H9 (cell line): ENCODE data around the gene CD300C. TPM values are rescaled to one million over a fixed set of nuclear protein-coding genes. Genes with fewer than 3 reads are reported as not detected.
A peak's percentile ranks its signal among the peaks of the same experiment; 100 is the strongest.

Experiments used
- DNase-seq: peaks from one replicate; pipeline ENCODE4 v3.0.0-alpha.2; 2017
- H2AFZ ChIP-seq: one replicate; pipeline ENCODE4 v1.6.1; 2013; ENCODE audit warnings: mild to moderate bottlenecking, low read length, control low read depth, moderate library complexity
- H2AK5ac ChIP-seq: 2 replicates; pipeline ENCODE4 v1.6.1; 2013; ENCODE audit warnings: low read length, control low read depth, mixed read lengths; ENCODE audit not compliant: insufficient read length
- H2BK120ac ChIP-seq: one replicate; pipeline ENCODE4 v1.6.1; 2013; ENCODE audit warnings: low read depth, mild to moderate bottlenecking, low read length, control low read depth, inconsistent platforms; ENCODE audit not compliant: poor library complexity, severe bottlenecking
- H2BK12ac ChIP-seq: 2 replicates; pipeline ENCODE4 v1.6.1; 2013; ENCODE audit warnings: low read length, control low read depth, mixed read lengths, low read depth; ENCODE audit not compliant: insufficient read length
- H2BK15ac ChIP-seq: 2 replicates; pipeline ENCODE4 v1.6.1; 2013; ENCODE audit warnings: low read depth, low read length, control low read depth
- H2BK20ac ChIP-seq: one replicate; pipeline ENCODE4 v1.6.1; 2013; ENCODE audit warnings: low read depth, mild to moderate bottlenecking, low read length, control low read depth, inconsistent platforms; ENCODE audit not compliant: poor library complexity, severe bottlenecking
- H2BK5ac ChIP-seq: 2 replicates; pipeline ENCODE4 v1.6.1; 2013; ENCODE audit warnings: low read length, control low read depth, mixed read lengths; ENCODE audit not compliant: insufficient read length
- H3K14ac ChIP-seq: 2 replicates; pipeline ENCODE4 v1.6.1; 2013; ENCODE audit warnings: low read length, control low read depth; ENCODE audit not compliant: insufficient read depth
- H3K18ac ChIP-seq: 2 replicates; pipeline ENCODE4 v1.6.1; 2013; ENCODE audit warnings: low read depth, mild to moderate bottlenecking, mixed read lengths, low read length, control low read depth; ENCODE audit not compliant: insufficient read length
- H3K23ac ChIP-seq: 2 replicates; pipeline ENCODE4 v1.6.1; 2013; ENCODE audit warnings: low read length, control low read depth, mixed read lengths, low read depth; ENCODE audit not compliant: insufficient read length
- H3K23me2 ChIP-seq: 2 replicates; pipeline ENCODE4 v1.6.1; 2013; ENCODE audit warnings: low read depth, mild to moderate bottlenecking, mixed read lengths, low read length, control low read depth; ENCODE audit not compliant: insufficient read length, poor library complexity, severe bottlenecking
- H3K27ac ChIP-seq: 2 replicates; pipeline ENCODE4 v1.5.1; 2013; ENCODE audit warnings: low read length, control low read depth, mixed read lengths, low read depth; ENCODE audit not compliant: insufficient read length
- H3K27me3 ChIP-seq: 2 replicates; pipeline ENCODE4 v1.6.1; 2013; ENCODE audit warnings: low read length, control low read depth, inconsistent platforms; ENCODE audit not compliant: insufficient read depth
- H3K4ac ChIP-seq: 2 replicates; pipeline ENCODE4 v1.6.1; 2013; ENCODE audit warnings: low read depth, mild to moderate bottlenecking, control low read depth, inconsistent platforms, low read length, moderate library complexity
- H3K4me1 ChIP-seq: 2 replicates; pipeline ENCODE4 v1.6.1; 2013; ENCODE audit warnings: low read length, control low read depth, inconsistent platforms; ENCODE audit not compliant: insufficient read depth
- H3K4me2 ChIP-seq: 2 replicates; pipeline ENCODE4 v1.6.1; 2013; ENCODE audit warnings: low read length, control low read depth, mixed read lengths; ENCODE audit not compliant: insufficient read length, insufficient read depth
- H3K56ac ChIP-seq: 2 replicates; pipeline ENCODE4 v1.6.1; 2013; ENCODE audit warnings: low read depth, mild to moderate bottlenecking, mixed read lengths, low read length, control low read depth; ENCODE audit not compliant: insufficient read length
- H3K79me1 ChIP-seq: 2 replicates; pipeline ENCODE4 v1.6.1; 2013; ENCODE audit warnings: low read depth, mild to moderate bottlenecking, moderate library complexity, low read length, control low read depth, inconsistent platforms; ENCODE audit not compliant: insufficient read depth, poor library complexity, severe bottlenecking
- H3K79me2 ChIP-seq: 2 replicates; pipeline ENCODE4 v1.6.1; 2013; ENCODE audit warnings: low read length, control low read depth, inconsistent platforms; ENCODE audit not compliant: insufficient read depth
- H3K9ac ChIP-seq: 2 replicates; pipeline ENCODE4 v1.6.1; 2013; ENCODE audit warnings: low read length, control low read depth, mixed read lengths; ENCODE audit not compliant: insufficient read length; ENCODE audit errors: extremely low read depth
- H3K9me3 ChIP-seq: one replicate; pipeline ENCODE4 v1.6.1; 2013; ENCODE audit warnings: low read depth, low read length, inconsistent platforms; ENCODE audit not compliant: control insufficient read depth
- H3T11ph ChIP-seq: one replicate; pipeline ENCODE4 v1.6.1; 2013; ENCODE audit warnings: mild to moderate bottlenecking, low read length, control low read depth, inconsistent platforms
- H4K20me1 ChIP-seq: one replicate; pipeline ENCODE4 v1.6.1; 2013; ENCODE audit not compliant: control insufficient read depth, insufficient read length, insufficient read depth
- H4K5ac ChIP-seq: 2 replicates; pipeline ENCODE4 v1.6.1; 2013; ENCODE audit warnings: low read depth, mild to moderate bottlenecking, mixed read lengths, low read length, control low read depth; ENCODE audit not compliant: insufficient read length
- H4K8ac ChIP-seq: replicated peaks from 2 replicates; pipeline ENCODE4 v1.6.1; 2013; ENCODE audit warnings: low read length, control low read depth, mixed read lengths, low read depth; ENCODE audit not compliant: insufficient read length
- H4K91ac ChIP-seq: 2 replicates; pipeline ENCODE4 v1.6.1; 2013; ENCODE audit warnings: low read depth, mild to moderate bottlenecking, moderate library complexity, mixed read lengths, low read length, control low read depth; ENCODE audit not compliant: insufficient read length
- H3K27ac Mint-ChIP-seq, 3 experiments: 2 replicates in 2 of 3; 3 replicates in 1 of 3; pipeline ENCODE4 v1.8.0; 2020 to 2021; ENCODE audit warnings: mixed read lengths in 3 of 3, mild to moderate bottlenecking in 1 of 3, moderate library complexity in 1 of 3
- H3K27me3 Mint-ChIP-seq: 2 replicates; pipeline ENCODE4 v1.8.0; 2021; ENCODE audit warnings: low read depth, mild to moderate bottlenecking, moderate library complexity, mixed read lengths
- H3K36me3 Mint-ChIP-seq, 3 experiments: 2 replicates in 2 of 3; 3 replicates in 1 of 3; pipeline ENCODE4 v1.8.0; 2020 to 2021; ENCODE audit warnings: low read depth in 3 of 3, mixed read lengths in 3 of 3; ENCODE audit not compliant: insufficient read depth in 1 of 3
- H3K4me1 Mint-ChIP-seq, 2 experiments: 2 replicates each; pipeline ENCODE4 v1.8.0; 2020; ENCODE audit warnings: mixed read lengths in 2 of 2
- H3K4me3 Mint-ChIP-seq, 2 experiments: 2 replicates in 1 of 2; 3 replicates in 1 of 2; pipeline ENCODE4 v1.8.0; 2020 to 2021; ENCODE audit warnings: mild to moderate bottlenecking in 2 of 2, mixed read lengths in 2 of 2, moderate library complexity in 1 of 2
- H3K9me3 Mint-ChIP-seq, 2 experiments: 2 replicates in 1 of 2; 3 replicates in 1 of 2; pipeline ENCODE4 v1.8.0; 2020; ENCODE audit warnings: mild to moderate bottlenecking in 2 of 2, mixed read lengths in 2 of 2, moderate library complexity in 1 of 2
- WGBS: extraction: QIAGEN DNeasy Blood & Tissue Kit; methylation state at CpG from one replicate; pipeline ENCODE4 v1.1.7; 2013; ENCODE audit warnings: missing lambda C conversion rate, low lambda C conversion rate, mixed read lengths; ENCODE audit not compliant: insufficient read length; ENCODE audit errors: extremely low coverage; 5-methylcytosine and 5-hydroxymethylcytosine counted together
- total RNA-seq: library from RNA; stranded (reverse); gene quantifications from 2 replicates; pipeline ENCODE4 v1.2.1, GENCODE V29; 2021
- TF ChIP-seq, protein P1 (sequence below): fragments of 200-600 bp; sonication (generic); conservative IDR thresholded peaks from 3 replicates; pipeline ENCODE4 v1.8.0; 2021; ENCODE audit warnings: antibody characterized with exemption, mild to moderate bottlenecking

CD300C gene
- total RNA-seq, 1 experiment from 2014 or later: not detected

DNA sequence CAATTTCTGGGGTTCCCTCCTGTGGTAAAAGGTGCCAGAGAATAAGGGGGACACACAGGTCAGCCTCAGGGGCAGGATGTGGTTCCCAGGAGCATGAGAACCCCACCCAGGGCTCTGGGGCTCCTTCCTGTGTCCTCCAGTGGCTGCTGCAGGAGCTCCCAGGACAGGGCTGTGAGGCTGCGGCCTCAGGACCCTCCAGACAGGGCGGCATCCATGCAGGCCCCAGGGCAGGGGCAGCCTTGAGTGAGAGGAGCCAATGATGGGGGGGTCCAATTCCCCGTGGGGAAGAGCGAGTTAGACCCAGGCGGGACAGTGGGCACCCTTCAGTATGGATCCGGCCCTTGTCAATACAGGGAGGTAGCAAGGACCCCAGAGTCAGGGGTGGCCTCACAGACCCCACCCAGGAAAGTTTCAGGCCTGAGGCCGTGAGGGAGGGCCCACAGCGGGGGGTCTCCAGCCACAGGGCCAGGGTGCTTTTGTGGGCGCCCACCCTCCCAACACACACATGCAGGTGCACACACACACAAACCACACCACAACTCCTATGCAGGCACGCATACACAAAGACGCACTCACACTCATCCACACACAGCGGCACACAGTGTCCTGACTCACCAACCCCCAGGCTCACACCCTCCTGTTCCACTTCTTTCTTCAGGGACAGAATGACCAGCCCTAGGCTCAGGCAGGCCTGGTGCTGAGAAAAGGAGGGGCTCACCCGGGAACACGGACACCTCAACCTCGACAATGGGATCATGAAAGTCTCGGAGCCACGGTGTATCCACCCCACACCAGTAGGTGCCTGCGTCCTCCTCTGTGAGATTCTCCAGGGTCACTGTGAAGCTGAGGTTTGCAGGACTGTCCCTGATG lies 1.8 kb downstream of the CD300C start:
- Histone ChIP-seq H4K20me1 (no peaks in the 10 kb centered on the region), H3K4me2 (no peak overlapping the region), H2AK5ac (no peak overlapping the region), H3K23ac (no peak overlapping the region), H4K8ac (no peak overlapping the region), H2AFZ (no peak overlapping the region), H2BK20ac (no peak overlapping the region), H3K79me2 (no peaks in the 10 kb centered on the region), H3K79me1 (no peaks in the 10 kb centered on the region), H3K4me1 (no peaks in the 10 kb centered on the region), H4K91ac (no peak overlapping the region), H3K9me3 (no peaks in the 10 kb centered on the region), H2BK5ac (no peak overlapping the region), H3K27ac (no peak overlapping the region), H3K56ac (no peak overlapping the region), H2BK15ac (no peak overlapping the region), H3K27me3 (no peaks in the 10 kb centered on the region), H3K23me2 (no peaks in the 10 kb centered on the region), H3K18ac (no peak overlapping the region), H3T11ph (no peak overlapping the region), H2BK120ac (no peak overlapping the region), H4K5ac (no peak overlapping the region), H3K9ac (no peak overlapping the region), H3K4ac (no peak overlapping the region), H3K14ac (no peak overlapping the region), H2BK12ac (no peak overlapping the region)
- TF ChIP-seq, protein P1, sequence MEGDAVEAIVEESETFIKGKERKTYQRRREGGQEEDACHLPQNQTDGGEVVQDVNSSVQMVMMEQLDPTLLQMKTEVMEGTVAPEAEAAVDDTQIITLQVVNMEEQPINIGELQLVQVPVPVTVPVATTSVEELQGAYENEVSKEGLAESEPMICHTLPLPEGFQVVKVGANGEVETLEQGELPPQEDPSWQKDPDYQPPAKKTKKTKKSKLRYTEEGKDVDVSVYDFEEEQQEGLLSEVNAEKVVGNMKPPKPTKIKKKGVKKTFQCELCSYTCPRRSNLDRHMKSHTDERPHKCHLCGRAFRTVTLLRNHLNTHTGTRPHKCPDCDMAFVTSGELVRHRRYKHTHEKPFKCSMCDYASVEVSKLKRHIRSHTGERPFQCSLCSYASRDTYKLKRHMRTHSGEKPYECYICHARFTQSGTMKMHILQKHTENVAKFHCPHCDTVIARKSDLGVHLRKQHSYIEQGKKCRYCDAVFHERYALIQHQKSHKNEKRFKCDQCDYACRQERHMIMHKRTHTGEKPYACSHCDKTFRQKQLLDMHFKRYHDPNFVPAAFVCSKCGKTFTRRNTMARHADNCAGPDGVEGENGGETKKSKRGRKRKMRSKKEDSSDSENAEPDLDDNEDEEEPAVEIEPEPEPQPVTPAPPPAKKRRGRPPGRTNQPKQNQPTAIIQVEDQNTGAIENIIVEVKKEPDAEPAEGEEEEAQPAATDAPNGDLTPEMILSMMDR: no peak
- H3K36me3 Mint-ChIP-seq: no peaks in the 10 kb centered on the region
- peaks cover 0 to 2% of the 10 kb centered on the region in 2 experiments; a peak in 1 of 5 replicates for H3K9me3 Mint-ChIP-seq
- H3K27ac Mint-ChIP-seq: peak overlapping the region in 1 of 3 experiments; percentile 56; a peak in 2 of 7 replicates
- H3K4me3 Mint-ChIP-seq: no peak overlapping the region
- no CpG with 5 or more reads among the region's 18 CpGs for WGBS
- H3K4me1 Mint-ChIP-seq: no peaks in the 10 kb centered on the region
- H3K27me3 Mint-ChIP-seq: peaks cover 23% of the 10 kb centered on the region
- no peak for DNase-seq
